Measurements from ENCODE around the gene PRKAB1. TPM values are rescaled to one million over a fixed set of nuclear protein-coding genes. Genes with fewer than 3 reads are reported as not detected.
"Not testable (repeated sequence)": the region's sequence is repeated elsewhere in the genome, so short reads cannot be mapped to it uniquely, and the experiment has no call there.

The PRKAB1 gene, protein sequence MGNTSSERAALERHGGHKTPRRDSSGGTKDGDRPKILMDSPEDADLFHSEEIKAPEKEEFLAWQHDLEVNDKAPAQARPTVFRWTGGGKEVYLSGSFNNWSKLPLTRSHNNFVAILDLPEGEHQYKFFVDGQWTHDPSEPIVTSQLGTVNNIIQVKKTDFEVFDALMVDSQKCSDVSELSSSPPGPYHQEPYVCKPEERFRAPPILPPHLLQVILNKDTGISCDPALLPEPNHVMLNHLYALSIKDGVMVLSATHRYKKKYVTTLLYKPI
- 10 to 100 TPM; 15.2 to 20.6 (median 18.0) TPM for polyA plus RNA-seq

DNA sequence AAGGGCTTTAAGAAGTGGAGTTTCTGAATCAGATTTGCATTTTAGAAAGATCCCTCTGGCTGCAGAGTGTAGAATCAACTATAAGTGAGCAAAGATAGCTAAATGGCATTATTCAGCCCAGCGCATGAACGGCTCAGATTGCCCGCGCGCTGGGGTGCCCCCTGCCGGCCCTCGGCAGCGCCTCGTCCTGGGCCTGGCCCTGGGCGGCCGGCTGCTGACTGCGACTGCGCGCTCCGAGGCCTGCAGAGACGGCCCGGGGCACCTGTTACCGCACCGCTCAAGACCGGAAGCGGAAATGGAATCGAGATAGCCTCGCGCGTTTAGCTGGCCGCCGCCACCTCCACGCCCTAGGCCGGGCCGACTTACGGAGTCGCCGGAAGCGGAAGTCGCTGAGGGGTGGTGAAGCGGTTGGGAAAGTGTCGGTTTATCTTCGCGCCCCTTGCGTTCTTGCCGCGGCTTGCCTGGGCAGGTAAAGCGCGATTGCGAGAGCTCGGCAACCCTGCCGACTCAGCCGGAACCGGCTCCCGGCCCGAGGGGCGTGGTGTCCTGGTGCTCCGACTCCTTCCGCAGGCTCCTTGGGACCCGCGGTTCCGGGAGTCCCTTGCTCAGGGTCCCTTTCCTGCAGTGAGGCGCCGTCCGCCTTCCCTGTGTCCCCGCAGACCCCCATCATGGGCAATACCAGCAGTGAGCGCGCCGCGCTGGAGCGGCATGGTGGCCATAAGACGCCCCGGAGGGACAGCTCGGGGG lies at the start of gene PRKAB1:
Gene PRKAB1, plus strand, starts transcription at position 557 of the 747 bp plus-strand sequence. Its CDS starts 112 bp downstream, at position 669.
- WGBS, 3 donors, result 0 to 1% (median 1%) methylated on average over 68 to 69 of the region's 69 CpGs
- H3K27ac ChIP-seq (ENCODE audit: low read depth, low read length), result no peak within 1 kb of the TSS

DNA sequence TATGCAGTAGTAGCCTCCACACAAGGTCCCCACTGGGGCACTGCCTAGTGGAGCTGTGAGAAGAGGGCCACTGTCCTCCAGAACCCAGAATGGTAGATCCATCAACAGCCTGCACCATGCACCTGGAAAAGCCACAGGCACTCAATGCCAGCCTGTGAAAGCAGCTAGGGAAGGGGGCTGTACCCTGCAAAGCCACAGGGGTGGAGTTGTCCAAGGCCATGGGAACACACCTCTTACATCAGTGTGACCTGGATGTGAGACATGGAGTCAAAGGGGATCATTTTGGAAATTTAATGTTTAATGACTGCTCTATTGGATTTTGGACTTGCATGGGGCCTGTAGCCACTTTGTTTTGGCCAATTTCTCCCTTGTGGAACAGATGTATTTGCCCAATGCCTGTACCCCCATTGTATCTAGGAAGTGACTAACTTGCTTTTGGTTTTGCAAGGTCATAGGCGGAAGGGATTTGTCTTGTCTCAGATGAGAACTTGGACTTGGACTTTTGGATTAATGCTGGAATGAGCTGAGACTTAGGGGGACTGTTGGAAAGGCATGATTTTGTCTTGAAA lies 49.5 kb upstream of the PRKAB1 start:
- 83 to 100% (median 97%) methylated on average over 1 of the region's 1 CpG for WGBS, 3 donors
- not testable (repeated sequence) for H3K27ac ChIP-seq (ENCODE audit: low read depth, low read length)

DNA sequence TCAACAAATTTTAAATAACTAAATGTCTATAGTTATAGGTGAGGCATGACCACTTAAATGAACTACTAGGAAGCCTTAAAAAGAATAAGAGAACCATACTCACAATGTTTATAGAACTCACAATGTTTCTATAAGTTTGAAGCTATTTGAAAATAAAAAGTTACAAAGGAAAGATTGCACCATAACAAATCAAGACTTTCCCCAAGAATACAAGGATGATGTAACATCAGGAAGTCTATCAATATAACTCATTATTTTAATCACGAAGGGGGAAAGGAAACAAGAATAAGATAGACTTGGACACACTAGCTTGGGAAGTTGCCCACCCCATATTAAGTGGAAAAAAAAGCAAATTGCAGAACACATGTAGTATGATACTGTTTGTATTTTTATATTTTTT lies 47.4 kb upstream of the PRKAB1 start:
- WGBS, 3 donors, result 23 to 55% (median 32%) methylated on average over 1 of the region's 1 CpG

DNA sequence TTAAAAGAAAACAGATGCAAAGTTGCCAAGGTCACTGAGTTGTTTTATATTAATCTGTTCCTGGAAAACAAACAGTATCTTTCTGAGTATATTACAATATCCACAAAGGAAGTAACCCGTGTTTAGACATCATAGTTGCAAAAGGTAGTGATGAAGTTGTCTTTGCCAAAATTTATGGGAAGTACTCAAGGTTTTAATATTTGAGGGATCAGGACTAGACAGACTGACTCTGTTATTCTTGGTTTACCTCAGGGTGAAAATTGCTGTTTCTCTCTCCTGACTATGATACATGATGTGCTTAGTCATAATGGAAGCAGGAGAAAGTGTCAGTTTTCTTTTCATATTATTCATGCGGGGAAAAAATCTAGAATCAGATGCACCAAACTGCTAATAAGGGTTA lies 46.1 kb upstream of the PRKAB1 start:
- 34 to 40% (median 39%) methylated on average over 2 of the region's 2 CpGs for WGBS, 3 donors
- no peak overlapping the region for H3K27ac ChIP-seq (ENCODE audit: low read depth, low read length)

More for the DNA sequence above, 47.4 kb upstream of the PRKAB1 start:
- no peak overlapping the region for H3K27ac ChIP-seq (ENCODE audit: low read depth, low read length)

DNA sequence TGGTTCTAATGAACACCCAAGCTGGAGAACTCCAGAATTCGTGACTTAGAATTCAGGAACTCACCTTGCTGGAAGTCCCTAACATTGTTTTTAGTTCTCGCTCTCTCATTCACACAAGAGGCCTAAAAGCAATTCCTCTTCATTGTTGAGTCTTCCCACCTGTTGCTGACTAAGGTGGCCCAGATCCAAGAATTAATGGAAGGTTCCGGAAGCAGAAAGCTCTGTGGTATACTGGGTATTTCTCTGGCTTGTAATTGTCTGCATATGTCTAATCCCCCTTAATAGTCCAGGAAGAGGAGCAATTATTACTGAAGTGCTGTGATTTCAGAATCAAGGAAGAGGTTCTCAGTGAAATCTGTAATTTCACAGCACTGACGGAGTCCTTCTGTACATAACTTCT lies 43.0 kb upstream of the PRKAB1 start:
- 60 to 77% (median 61%) methylated on average over 4 of the region's 4 CpGs for WGBS, 3 donors
- no peak overlapping the region for H3K27ac ChIP-seq (ENCODE audit: low read depth, low read length)

DNA sequence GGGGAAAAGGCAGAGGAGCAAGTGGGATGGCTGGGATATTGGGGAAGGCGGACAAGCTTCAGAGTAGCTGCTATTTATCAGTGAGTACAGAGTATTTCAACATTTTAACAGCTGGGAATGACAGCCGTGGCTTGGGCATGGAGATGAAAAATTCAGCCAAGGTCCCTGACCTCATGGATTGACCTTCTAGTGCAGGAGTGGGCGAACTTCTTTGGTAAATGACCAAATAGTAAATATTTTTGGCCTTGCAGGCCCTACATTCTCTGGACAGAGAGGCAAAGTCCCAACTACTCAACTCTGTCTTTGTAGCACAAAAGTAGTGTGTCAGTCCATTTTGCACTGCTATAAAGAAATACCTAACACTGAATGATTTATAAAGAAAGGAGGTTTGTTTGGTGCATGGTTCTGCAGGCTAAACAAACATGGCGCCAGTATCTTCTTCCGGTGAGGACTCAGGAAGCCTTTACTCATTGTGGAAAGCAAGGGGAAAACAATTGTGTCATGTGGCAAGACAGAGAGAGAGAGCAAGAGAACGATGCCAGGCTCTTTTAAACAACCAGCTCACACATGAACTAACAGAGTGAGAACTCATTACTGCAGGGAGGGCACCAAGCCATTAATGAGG lies 40.8 kb upstream of the PRKAB1 start:
- no peak overlapping the region for H3K27ac ChIP-seq (ENCODE audit: low read depth, low read length)
- WGBS, 3 donors, result 65 to 84% (median 71%) methylated on average over 6 of the region's 6 CpGs

DNA sequence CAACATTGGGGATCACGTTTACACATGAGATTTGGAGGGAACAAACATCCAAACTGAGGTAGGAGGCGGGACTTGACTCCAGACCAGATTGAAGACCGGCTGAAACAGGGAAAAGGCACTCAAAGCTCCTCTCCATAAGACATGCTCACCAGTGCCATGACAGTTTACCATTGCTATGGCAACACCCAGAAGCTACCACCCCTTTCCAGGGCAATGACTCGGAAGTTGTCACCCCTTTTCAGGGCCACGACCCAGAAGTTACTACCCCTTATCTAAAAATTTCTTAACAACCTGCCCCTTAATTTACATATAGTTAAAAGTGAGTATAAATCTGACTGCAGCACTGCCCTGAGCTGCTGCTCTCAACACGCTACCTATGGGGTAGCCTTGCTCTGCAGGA lies 40.2 kb upstream of the PRKAB1 start:
- H3K27ac ChIP-seq (ENCODE audit: low read depth, low read length), result no peak overlapping the region
- 77 to 86% (median 85%) methylated on average over 6 of the region's 6 CpGs for WGBS, 3 donors

DNA sequence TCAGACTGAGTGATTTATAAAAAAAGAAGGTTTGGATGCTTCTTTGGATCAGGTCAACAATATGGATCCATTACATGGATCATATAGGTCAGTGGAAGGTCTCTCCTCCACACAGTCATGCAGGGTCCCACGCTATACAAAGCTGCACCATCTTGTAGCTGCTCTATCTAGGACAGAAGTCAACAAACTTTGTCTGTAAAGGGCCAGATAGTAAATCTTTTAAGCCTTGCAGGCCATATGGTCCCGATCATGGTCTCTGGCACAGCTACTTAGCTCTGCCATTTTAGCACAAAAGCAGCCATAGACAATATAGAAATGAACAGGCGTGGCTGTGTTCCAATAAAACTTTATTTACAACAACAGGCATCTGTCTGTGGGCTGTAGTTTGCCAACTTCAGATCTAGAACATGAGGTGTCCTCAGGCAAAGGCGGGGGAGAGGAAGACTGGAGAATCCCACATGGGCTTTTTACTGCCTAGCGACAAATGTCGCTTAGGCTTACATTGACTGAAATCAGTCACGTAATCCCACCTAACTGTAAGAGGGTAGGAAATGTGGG lies 37.6 kb upstream of the PRKAB1 start:
- no peak overlapping the region for H3K27ac ChIP-seq (ENCODE audit: low read depth, low read length)
- WGBS, 3 donors, result 84 to 94% (median 90%) methylated on average over 7 of the region's 7 CpGs

DNA sequence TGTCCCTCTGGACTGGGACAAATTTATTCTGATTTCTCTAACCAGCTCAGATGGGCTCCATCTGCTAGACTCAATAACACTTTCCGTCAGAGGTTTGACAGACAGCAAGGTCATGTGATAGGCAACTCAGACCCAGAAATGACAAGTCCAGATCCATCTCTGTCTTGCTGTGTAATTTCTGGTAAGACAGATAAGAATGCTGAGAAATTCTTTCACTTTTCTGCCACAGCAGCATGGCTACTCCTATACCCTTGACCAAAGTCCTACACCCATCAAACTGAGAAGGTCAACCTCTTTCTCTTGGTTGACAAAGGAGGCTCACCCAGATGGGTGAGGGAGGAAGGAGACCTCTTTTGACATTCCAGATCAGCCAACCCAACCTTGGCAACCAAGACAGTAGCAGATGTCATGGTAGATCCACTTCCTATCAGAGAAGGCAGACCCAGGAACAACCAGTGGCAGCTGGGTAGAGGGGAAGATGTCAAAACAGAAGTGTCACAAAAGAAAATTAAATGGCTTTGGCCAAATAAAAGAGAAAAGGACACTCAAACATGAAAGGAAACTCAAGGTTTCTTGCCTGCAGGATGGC lies 36.9 kb upstream of the PRKAB1 start:
- 52 to 86% (median 52%) methylated on average over 1 of the region's 1 CpG for WGBS, 3 donors
- no peak overlapping the region for H3K27ac ChIP-seq (ENCODE audit: low read depth, low read length)

DNA sequence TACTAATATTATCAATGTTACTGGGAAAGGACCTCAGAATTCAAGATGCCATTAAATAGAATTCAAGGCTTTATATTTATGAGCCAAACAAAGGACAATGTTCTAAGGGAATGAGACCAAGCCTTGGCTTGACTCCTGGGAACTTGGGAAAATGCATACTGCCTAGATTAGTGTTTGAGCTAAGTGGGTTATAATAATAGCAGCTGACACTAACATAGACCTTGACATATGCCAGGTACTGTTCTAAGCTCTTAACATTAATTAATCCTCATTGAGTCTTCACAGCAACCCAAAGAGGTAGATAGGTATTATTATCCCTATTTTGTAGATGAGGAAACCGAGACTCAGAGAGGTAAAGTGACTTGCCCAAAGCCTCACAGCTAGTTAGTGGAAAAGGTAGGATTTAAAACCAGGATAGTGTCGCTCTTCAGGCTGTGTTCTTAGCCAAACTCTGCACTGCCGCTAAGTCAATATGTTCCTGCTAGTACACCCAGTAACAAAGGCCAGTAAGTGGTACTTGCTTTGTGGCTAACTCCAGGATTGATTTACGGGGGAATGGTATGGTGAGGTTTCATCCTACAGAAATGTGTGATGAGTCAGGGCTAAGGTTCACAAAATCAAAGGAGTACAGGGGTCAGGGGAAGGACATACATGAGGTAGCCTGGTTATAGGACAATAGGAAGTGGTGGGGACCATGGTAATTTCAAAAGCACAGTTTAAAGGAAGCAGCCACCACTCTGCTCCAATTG lies 35.8 kb upstream of the PRKAB1 start:
- no peak overlapping the region for H3K27ac ChIP-seq (ENCODE audit: low read depth, low read length)
- WGBS, 3 donors, result 87 to 88% (median 88%) methylated on average over 4 of the region's 4 CpGs

DNA sequence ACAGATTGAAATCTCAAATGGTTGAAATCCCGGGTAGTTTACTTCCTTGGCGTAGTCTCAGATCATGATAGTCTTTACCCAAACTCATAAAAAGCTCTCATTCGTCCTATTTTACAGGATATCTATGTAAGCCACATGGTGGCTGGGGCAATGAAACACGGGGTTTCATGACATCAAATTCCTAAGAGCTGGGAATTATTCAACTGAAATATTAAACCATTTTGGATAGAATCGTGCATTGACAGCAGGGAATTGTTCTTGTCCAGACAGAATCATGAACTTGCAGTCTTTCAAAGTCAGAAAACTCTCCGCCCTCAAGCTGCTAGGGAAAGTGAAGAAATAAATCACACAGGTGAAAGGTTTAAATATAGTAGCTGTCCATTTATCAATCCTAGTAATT lies 33.2 kb upstream of the PRKAB1 start:
- no peak overlapping the region for H3K27ac ChIP-seq (ENCODE audit: low read depth, low read length)
- WGBS, 3 donors, result 30 to 53% (median 34%) methylated on average over 6 of the region's 6 CpGs

DNA sequence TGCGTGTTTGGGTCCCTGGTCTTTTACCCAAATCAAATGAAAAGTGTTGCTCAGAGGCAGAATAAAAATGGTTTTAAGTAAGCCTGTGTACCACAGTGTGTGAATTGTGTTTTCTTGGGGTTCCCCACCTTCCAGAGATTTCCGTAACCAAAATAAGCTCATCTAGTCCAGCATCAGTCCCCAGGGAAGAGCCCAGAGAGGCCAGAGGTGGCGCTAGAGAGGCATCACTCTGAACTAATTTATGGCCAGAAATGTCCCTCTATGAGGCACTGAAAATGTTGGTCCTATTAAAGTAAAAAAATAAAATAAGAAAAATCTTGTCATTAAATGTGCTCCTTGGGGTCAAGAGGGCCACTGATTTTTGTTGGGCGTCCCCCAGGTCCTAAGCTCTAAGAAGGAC lies 24.9 kb upstream of the PRKAB1 start:
- H3K27ac ChIP-seq (ENCODE audit: low read depth, low read length), result no peak overlapping the region
- WGBS, 3 donors, result 67 to 76% (median 73%) methylated on average over 4 of the region's 4 CpGs

DNA sequence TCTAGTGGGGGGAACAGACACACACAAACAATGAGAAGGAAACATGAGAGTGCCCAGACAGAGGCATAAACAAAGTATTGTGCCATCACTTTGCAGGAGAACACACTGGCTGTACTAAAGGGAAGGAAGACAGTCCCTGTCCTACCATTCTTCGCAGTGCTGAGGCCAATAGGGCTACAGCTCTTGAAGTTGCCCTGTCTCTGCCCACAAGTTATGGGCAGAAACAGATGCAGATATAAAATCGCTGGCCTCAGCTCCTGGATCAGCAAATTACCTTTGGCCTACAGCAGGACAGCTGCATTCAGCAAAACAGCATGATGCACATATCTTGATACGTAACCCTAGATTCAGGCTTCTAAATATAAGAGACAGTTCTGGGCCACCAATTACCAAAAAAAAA lies 23.0 kb upstream of the PRKAB1 start:
- no peak overlapping the region for H3K27ac ChIP-seq (ENCODE audit: low read depth, low read length)
- 88 to 90% (median 88%) methylated on average over 3 of the region's 3 CpGs for WGBS, 3 donors

DNA sequence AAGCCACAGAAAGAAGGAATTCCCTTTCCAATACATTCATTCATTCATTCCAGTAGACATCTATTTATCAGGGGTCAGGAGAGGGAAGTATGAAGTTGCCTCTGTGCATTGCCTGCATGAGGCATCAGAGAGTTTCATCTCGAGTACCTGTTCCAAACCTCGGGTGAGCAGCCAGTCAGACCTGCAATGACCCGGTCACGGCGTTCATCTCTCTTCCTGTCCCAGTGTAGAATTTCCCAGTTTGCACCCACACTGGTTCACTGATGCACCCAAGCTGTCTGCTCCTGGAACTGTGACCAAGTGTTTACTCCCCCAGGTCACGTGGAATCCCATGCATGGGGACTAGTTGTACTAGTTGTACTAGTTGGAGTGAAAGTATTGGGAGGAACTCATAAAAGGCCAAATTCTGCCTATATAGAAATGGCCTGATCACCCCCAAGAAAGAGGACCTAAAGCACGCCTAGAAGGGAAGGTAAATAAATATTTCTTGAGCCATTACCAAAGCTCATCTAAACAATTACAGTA lies 22.3 kb upstream of the PRKAB1 start:
- no peak overlapping the region for H3K27ac ChIP-seq (ENCODE audit: low read depth, low read length)
- 85 to 89% (median 88%) methylated on average over 7 of the region's 7 CpGs for WGBS, 3 donors

DNA sequence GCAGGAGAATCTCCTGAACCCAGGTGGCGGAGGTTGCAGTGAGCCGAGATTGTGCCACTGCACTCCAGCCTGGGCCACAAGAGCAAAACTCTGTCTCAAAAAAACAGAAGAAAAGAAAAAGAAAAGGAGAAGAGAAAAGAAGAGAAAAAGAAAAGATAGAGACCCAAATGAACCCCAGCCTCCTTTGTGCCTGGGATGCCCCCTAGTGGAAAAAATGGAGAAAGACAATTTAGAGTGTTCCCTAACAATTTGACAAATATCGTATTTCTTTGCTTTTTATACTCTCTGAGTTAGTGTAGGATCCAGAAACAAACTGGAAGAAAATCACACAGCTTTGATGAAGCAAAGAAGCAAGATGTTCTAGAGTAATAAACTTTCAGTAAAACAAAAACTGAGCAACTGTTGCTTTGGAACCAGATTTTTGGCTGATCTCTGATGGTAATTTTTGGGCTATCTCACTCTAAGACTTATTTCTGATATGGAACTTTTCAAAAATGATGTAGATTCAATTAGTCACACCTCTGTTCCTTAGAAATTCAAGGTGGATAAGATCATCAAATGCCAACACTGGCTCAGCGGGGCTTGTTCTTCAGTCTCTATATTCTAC lies 18.6 kb upstream of the PRKAB1 start:
- H3K27ac ChIP-seq (ENCODE audit: low read depth, low read length), result no peak overlapping the region
- WGBS, 3 donors, result 63 to 70% (median 66%) methylated on average over 4 of the region's 4 CpGs

DNA sequence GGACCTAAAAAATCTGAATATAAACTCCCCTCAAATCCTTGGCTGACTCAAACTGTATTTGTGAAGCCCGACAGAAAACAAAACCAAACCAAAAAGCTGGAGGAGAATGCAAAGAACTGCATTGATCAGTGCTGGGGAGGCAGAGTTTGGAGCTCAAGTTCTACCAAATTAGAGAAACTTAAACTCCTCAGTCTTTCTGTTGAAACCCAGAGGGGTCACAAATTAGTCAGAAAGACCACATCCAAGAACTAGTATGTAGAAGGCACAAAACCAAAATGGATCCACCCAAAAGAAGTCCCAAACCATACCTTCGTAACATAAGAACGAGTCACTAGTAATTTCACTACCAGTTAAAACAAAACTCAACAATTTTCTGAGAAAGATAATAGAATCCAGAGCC lies 15.3 kb upstream of the PRKAB1 start:
- WGBS, 3 donors, result 62 to 76% (median 64%) methylated on average over 3 of the region's 3 CpGs
- H3K27ac ChIP-seq (ENCODE audit: low read depth, low read length), result no peak overlapping the region

DNA sequence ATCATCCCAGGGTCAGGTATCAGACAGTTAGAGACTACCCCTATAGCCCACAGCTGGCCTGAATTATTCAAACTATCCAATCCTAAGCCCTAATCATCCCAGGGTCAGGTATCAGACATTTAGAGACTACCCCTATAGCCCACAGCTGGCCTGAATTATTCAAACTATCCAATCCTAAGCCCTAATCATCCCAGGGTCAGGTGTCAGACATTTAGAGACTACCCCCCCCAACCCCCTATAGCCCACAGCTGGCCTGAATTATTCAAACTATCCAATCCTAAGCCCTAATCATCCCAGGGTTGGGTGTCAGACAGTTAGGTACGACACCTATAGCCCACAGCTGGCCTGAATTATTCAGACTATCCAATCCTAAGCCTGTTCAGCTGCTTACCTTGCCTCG lies 10.9 kb upstream of the PRKAB1 start:
- WGBS, 3 donors, result 80 to 94% (median 88%) methylated on average over 2 of the region's 2 CpGs
- not testable (repeated sequence) for H3K27ac ChIP-seq (ENCODE audit: low read depth, low read length)

Measured in adipose tissue (tissue), 3 donors.